GM19043 (cell line): Measurements from ENCODE around the gene MYCBPAP.

ENCODE experiments used
- ATAC-seq: cut with Tn5 transposase; IDR thresholded peaks from one replicate; pipeline ENCODE4 v1.9.1; 2021; ENCODE audit warnings: low read depth; ENCODE audit not compliant: unreplicated experiment

Gene MYCBPAP

DNA sequence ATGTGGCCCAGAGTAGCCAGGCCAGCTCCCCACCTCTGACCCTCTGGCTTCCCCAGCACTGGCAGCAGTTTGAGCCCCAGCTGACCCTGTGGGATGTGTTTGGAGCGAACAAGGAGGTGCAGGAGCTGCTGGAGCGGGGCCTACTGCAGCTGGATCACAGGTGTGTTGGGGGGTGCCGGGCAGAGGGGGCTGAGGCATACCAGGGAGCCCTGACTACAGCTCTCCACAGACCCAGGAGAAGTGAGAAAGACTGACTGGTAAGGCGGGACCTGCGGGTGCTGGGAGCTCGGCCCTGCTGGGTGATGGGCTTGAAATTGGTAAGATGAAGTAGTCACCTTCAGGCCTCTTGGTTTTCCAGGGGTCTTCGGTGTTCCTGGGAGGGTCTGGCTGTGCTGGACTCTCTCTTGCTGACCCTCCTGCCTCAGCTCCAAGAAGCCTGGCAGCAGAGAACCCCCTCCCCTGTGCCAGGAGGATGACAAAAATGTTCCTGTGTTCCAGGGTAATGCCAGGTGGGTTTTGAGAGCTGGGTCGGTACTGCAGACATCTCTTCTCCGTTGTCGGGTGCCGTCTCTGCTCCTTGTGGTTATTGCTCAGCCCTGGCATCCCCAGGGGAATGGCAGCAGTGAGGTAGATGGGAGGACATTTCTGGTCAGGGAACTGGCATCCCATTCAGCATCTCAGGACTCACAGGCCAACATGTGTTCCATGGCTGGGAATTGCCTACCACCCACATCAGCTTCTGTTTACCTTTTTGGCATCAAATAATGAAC lies 23.7 kb upstream of the MYCBPAP start:
- ATAC-seq = no peak

DNA sequence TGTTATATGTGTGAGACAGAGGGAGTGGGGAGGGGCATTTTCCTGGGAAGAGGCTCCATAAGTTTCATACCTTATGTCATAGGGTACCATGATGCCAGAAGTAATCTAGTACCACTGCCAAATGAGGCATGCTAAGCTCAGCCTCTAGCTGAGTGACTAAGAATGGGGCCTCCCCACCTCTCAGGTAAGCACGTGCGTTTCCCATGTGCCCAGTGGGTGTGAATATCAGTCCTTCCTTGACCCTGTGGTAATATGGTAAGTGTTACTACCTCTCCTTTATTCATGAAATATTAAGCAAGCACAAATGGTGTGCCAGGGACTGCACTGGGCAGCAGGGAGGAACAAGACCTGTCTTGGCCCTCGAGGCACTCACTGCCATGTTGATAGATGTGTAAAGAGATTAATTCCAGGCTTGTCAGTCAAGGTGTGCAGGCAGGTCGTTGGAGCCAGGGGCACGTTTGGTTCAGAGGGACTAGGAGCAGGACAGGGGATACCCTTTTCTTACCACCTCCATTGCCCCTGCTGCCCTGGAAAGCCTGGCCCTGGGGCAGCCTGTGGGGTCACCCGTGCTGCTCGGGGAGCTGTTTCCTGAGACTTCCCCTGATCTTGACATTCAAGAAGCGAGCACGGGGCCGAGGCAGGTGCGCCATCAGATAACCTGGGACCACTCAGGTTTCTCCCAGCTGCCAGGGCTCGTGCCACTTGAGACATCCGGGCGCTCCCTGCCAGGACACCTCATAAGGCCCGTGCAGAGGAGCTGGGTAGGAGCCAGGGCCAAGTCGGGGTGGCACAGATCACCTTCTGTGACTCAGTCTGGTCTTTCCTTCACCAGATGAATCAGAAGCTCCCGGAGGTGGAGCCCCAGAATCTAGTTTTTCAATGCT lies 20.8 kb upstream of the MYCBPAP start:
- no peak for ATAC-seq

DNA sequence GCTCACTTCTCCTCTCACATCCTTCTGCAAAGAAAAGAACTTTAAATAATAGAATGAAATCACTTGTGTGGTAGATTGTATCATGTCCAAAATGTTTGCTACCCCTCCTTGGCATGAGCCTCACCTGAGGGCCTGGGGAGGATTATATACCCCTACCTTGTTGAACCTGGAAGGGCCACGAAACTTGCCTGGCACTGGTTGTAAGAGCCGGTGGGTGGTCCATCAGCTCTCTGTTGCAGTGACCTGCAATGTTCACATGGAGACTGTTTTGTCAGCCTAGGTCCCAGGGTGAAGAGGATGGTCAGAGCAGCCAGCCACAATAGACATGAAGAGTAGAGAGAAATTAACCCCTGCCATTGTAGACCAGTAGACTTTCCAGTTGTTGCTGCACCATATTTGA lies 19.4 kb upstream of the MYCBPAP start:
- no peak for ATAC-seq

GRCh38 chr17:50491505-50491904 lies 16.7 kb upstream of the MYCBPAP start:
- ATAC-seq = no peak

DNA sequence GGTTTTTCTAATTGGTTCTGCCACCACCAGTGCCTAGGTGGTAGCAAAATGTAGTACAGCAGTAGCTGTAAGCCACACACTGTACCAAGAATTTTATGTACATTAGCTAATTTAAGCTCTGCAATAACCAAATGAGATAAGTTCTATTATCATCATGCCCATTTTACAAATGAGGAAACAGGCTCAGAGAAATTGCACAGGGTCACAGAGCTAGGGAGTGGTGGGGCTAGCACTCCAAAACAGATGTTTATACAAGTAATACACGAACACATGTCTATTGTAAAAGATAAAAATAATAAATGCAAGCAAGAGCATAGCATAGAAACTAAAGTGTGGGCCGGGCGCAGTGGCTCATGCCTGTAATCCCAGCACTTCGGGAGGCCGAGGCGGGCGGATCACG lies 16.0 kb upstream of the MYCBPAP start:
- ATAC-seq = no peak

GRCh38 chr17:50493744-50494143 lies 14.5 kb upstream of the MYCBPAP start:
- ATAC-seq = no peak

GRCh38 chr17:50495217-50495823 lies 12.9 kb upstream of the MYCBPAP start:
- no peak for ATAC-seq

- no peak for ATAC-seq
Measured at GRCh38 chr17:50495918-50496317, 12.3 kb upstream of the MYCBPAP start.

- no peak for ATAC-seq
Measured at GRCh38 chr17:50498021-50498874, 10.0 kb upstream of the MYCBPAP start.

DNA sequence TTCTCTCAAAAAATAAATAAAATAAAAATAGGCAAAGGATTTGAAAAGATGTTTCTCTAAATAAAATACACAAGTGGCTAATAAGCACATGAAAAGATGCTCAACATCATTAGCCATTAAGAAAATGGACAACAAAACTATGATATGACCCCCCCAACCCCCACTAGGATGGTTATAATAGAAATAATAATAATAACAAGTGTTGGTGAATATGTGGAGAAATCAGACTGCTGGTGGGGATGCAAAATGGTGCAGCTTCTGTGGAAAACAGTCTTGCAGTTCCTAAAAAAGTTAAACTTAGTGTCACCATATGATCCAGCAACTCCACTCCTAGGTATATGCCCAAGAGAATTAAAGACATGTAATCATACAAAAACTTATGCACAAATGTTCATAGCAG lies 9.0 kb upstream of the MYCBPAP start:
- ATAC-seq = no peak

- ATAC-seq = no peak
Measured at GRCh38 chr17:50499721-50500120, 8.5 kb upstream of the MYCBPAP start.

- no peak for ATAC-seq
Measured at GRCh38 chr17:50501054-50501453, 7.2 kb upstream of the MYCBPAP start.

DNA sequence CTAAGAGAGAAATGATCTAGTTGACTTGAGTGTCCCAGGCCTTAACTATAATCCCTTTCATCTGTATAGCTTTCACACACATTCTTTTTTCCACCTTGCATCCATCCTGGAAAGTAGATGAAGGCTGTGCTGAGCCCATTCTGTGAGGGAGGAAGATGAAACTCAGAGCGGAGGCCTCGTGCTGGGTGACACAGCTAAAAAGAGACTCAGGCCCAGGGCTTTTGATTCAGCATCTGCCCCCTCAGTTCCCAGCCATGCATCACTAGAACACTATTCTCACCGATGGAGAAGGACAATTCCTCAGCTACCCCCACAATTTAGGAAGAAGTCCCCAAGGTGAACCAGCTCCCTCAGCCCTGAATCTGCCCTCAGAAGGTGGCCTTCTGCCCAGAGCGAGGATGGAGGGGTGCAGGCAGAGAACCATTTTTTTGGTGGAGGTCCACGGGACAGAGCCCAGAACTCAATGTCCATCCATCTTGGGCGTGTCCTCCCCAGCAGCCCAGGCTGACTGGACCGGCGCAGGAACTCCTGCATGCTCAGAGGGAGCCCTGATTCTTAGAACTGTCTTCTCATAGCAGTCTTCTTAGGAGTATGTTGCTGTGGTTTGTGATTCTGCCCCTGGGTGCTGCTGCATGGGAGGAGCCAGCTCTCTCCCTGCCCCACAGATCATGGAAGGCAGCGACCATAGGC lies 5.8 kb upstream of the MYCBPAP start:
- ATAC-seq = no peak

DNA sequence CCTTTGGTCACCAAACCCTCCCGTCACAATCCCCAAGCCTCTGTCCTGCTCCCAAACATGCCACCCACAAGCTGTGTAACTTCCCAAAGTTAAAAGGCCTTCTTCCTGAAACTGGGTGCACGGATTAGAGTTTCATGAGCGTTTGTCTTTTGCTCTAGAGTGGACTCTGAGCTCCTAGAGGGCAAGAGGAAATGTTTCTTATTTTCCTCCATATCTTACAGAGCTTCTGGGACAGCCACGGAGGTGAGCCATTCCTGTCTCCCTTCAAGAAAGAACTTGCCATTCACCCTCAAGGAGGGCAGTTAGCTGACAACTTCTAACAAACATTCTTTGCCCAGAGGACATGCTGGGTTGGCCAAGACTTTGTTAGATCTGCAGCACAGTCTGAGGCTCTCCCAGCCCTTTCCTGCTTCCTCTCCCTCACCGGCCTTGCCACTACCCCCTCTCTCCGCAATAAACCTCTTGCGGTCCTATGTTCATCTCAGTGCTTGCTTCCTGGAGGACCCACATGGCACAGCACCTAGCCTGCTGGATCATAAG lies 2.6 kb upstream of the MYCBPAP start:
- ATAC-seq = no peak

GRCh38 chr17:50506298-50506697 lies 1.9 kb upstream of the MYCBPAP start:
- no peak for ATAC-seq

- no peak for ATAC-seq
Measured at GRCh38 chr17:50508573-50509460, 578 bp downstream of the MYCBPAP start.

GRCh38 chr17:50511058-50511457 lies 2.8 kb downstream of the MYCBPAP start:
- peak; percentile 79 for ATAC-seq

GRCh38 chr17:50513495-50513894 lies 5.3 kb downstream of the MYCBPAP start:
- no peak for ATAC-seq

DNA sequence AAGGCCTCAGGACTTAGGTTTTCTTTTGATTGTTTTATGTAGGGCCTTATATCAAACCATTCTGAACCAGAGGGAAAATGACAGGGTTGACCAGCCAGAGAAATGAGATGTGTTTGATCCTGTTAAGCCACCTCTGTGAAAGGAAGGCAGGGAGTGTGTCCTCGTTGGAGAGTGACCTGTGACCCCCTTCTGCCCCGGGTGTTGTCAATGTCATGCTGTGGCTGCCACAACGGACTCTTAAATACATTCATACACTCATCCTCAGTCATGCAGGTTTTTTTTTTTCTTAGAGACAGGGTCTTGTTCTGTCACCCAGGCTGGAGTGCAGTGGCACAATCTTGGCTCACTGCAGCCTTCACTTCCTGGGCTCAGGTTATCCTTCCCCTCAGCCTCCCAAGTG lies 6.1 kb downstream of the MYCBPAP start:
- no peak for ATAC-seq
